ENCODE measurements around the gene RAB24. TPM values are rescaled to one million over a fixed set of nuclear protein-coding genes. Genes with fewer than 3 reads are reported as not detected.

RAB24 gene
- total RNA-seq (2022) (34.3 and 42.6 TPM in 2 replicates), Bru-seq, nascent RNA (percentile 67 among the genes with signal in this experiment), BruChase-seq, experiment 1, labeled RNA remaining after a 6-hour chase (percentile 87 among the genes with signal in this experiment), BruChase-seq, experiment 2, labeled RNA remaining after a 2-hour chase (percentile 75 among the genes with signal in this experiment)
- long read RNA-seq, transcript RAB24-206 (7 exons, 1,820 nt) = minor isoform, 17 of 58 reads
- long read RNA-seq, transcript RAB24-204 (9 exons, 1,236 nt) = minor isoform, 8 of 58 reads
- long read RNA-seq, transcript RAB24-201 (8 exons, 1,311 nt) = major isoform, 21 of 58 reads
- long read RNA-seq, partial matches to known transcripts = 1 of 58 reads
- long read RNA-seq, other reads (novel, unspliced or antisense) = 11 of 58 reads

GRCh38 chr5:177303121-177303924, at the start of gene RAB24, which contains the start of gene PRELID1:
Gene RAB24 (minus strand): TSS chr5:177303719. CDS start chr5:177303288, 431 bp downstream.
Gene PRELID1 (plus strand): TSS chr5:177303799. CDS start chr5:177303986, 187 bp downstream.
- ChIA-PET POLR2A (interaction anchor here (0.5 to 3.6 kb wide), 13 partner anchors 9 to 194 kb away, joined by 3 to 23 read pairs (median 4); partner anchors contain the start of genes LMAN2, MXD3 and PDLIM7), CTCF (interaction anchor here (2.0 to 3.6 kb wide), 2 partner anchors 33 to 190 kb away, joined by 8 to 27 read pairs; no protein-coding TSS in a partner anchor)
- peak; percentile 86 for DNase-seq (ENCODE audit: unreplicated experiment)
- Mint-ChIP-seq H3K27ac (ENCODE audit: low read depth, unreplicated experiment) (peak within 1 kb of the TSS; percentile 73), H3K27me3 (ENCODE audit: insufficient read depth, unreplicated experiment) (no peaks in the 10 kb centered on the region), H3K9me3 (ENCODE audit: unreplicated experiment) (no peaks in the 10 kb centered on the region), H3K4me3 (ENCODE audit: unreplicated experiment) (peak within 1 kb of the TSS; percentile 87), H3K4me1 (ENCODE audit: insufficient read depth, unreplicated experiment) (peaks cover 57% of the 10 kb centered on the region), H3K36me3 (ENCODE audit: insufficient read depth, unreplicated experiment) (peaks cover 58% of the 10 kb centered on the region)
- intact Hi-C loops (cut with micrococcal nuclease) = loop anchor here (1.0 kb wide), 1 partner anchor 189 kb away; no protein-coding TSS in a partner anchor
- TF ChIP-seq, protein P1, sequence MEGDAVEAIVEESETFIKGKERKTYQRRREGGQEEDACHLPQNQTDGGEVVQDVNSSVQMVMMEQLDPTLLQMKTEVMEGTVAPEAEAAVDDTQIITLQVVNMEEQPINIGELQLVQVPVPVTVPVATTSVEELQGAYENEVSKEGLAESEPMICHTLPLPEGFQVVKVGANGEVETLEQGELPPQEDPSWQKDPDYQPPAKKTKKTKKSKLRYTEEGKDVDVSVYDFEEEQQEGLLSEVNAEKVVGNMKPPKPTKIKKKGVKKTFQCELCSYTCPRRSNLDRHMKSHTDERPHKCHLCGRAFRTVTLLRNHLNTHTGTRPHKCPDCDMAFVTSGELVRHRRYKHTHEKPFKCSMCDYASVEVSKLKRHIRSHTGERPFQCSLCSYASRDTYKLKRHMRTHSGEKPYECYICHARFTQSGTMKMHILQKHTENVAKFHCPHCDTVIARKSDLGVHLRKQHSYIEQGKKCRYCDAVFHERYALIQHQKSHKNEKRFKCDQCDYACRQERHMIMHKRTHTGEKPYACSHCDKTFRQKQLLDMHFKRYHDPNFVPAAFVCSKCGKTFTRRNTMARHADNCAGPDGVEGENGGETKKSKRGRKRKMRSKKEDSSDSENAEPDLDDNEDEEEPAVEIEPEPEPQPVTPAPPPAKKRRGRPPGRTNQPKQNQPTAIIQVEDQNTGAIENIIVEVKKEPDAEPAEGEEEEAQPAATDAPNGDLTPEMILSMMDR (IDR thresholded peaks at IDR 0.05; ENCODE audit: unreplicated experiment) = peak; percentile 59
- no TSS peak for BruUV-seq (replicated peaks)

DNA sequence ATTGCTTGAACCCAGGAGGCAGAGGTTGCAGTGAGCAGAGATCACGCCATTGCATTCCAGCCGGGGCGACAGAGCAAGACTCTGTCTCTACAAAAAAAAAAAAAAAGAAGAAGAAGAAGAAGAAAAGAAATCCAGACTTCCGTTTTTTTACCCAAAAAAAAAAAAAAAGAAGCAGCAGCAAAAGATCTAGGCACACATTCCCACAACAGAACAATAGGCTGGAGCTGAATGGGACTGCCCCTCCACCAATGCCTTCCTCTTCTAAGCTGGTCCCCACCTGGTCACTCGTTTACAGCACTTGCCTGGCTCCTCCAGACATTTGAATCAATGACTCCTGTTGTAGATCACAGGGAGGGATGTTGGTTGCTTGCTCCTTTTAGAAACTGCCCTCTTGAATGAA, 49.6 kb upstream of the RAB24 start:
- CTCF ChIA-PET = interaction anchor here (1.2 to 5.2 kb wide), 5 partner anchors 18 to 50 kb away, joined by 4 to 44 read pairs (median 22); no protein-coding TSS in a partner anchor
- Mint-ChIP-seq H3K4me1 (ENCODE audit: insufficient read depth, unreplicated experiment) (peaks cover 24% of the 10 kb centered on the region), H3K27ac (ENCODE audit: low read depth, unreplicated experiment) (no peak overlapping the region), H3K36me3 (ENCODE audit: insufficient read depth, unreplicated experiment) (no peaks in the 10 kb centered on the region), H3K9me3 (ENCODE audit: unreplicated experiment) (no peaks in the 10 kb centered on the region), H3K4me3 (ENCODE audit: unreplicated experiment) (peak overlapping the region; percentile 10), H3K27me3 (ENCODE audit: insufficient read depth, unreplicated experiment) (no peaks in the 10 kb centered on the region)
- DNase-seq (ENCODE audit: unreplicated experiment) = no peak
- BruUV-seq (replicated peaks) = no TSS peak
- intact Hi-C loops (cut with micrococcal nuclease) = no loop called here
- POLR2A ChIA-PET = interaction anchor here (2.0 to 4.1 kb wide), 5 partner anchors 8 to 52 kb away, joined by 15 to 58 read pairs (median 29); partner anchors contain the start of genes PRELID1 and RAB24
- TF ChIP-seq, protein P1 (IDR thresholded peaks at IDR 0.05; ENCODE audit: unreplicated experiment) = no peak

GRCh38 chr5:177351392-177352329, 48.1 kb upstream of the RAB24 start, which contains the start of gene LMAN2:
Gene LMAN2 (minus strand): TSS chr5:177351668. CDS start chr5:177351647, 21 bp downstream.
- Mint-ChIP-seq H3K36me3 (ENCODE audit: insufficient read depth, unreplicated experiment) (peaks cover 12% of the 10 kb centered on the region), H3K4me3 (ENCODE audit: unreplicated experiment) (peak within 1 kb of the TSS; percentile 93), H3K27me3 (ENCODE audit: insufficient read depth, unreplicated experiment) (no peaks in the 10 kb centered on the region), H3K4me1 (ENCODE audit: insufficient read depth, unreplicated experiment) (peaks cover 24% of the 10 kb centered on the region), H3K27ac (ENCODE audit: low read depth, unreplicated experiment) (peak within 1 kb of the TSS; percentile 98), H3K9me3 (ENCODE audit: unreplicated experiment) (no peaks in the 10 kb centered on the region)
- BruUV-seq (replicated peaks) = TSS peak; percentile 85
- ChIA-PET CTCF (interaction anchor here (0.7 to 5.2 kb wide), 12 partner anchors 10 to 51 kb away, joined by 3 to 44 read pairs (median 8); no protein-coding TSS in a partner anchor), POLR2A (interaction anchor here (0.6 to 4.1 kb wide), 36 partner anchors 9 to 1278 kb away, joined by 3 to 58 read pairs (median 4); partner anchors contain the start of genes DDX41, GRK6, NHP2 and PRELID1)
- intact Hi-C loops (cut with micrococcal nuclease) = no loop called here
- peak; percentile 99 for DNase-seq (ENCODE audit: unreplicated experiment)
- TF ChIP-seq, protein P1 (IDR thresholded peaks at IDR 0.05; ENCODE audit: unreplicated experiment) = no peak
